ENCODE results near the gene OGDH. TPM values are rescaled to one million over a fixed set of nuclear protein-coding genes. Genes with fewer than 3 reads are reported as not detected.

The OGDH gene
- total and polyA plus RNA-seq, 2 of the 4 experiments (the other 2 are of a cell fraction) = 47.4 to 56.5 TPM

DNA sequence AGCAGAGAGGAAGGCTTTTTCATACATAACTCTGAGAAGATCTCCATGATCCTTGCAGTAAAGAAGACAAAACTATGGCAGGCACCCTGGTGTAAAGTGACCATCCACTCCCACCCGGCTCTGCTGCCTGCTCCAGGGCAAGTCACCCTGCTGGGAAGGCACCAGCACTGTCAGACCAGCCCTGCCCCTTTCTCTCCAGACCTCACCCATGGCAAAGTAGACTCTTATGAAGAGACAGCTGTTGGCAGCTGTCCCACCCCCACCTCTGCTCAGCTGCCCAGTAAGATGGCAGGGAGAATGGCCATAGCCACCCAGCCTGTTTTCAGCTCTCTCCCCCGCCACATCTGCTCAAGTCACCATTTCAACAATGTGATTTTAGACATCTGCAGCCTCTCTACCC lies 133.6 kb downstream of the OGDH start:
- no peaks in the 10 kb centered on the region for H3K36me3 ChIP-seq (ENCODE audit: control insufficient read depth, insufficient read depth, low read length)
- no peak overlapping the region for H2BK20ac ChIP-seq (ENCODE audit: low read depth, low read length)
- H4K91ac ChIP-seq (ENCODE audit: insufficient read depth, low read depth, low read length) = no peak overlapping the region
- in situ Hi-C loops (cut with MboI; ENCODE audit: low sequenced_read_pairs) (no loop called here), dilution Hi-C loops (cut with HindIII; ENCODE audit: low sequenced_read_pairs, unreplicated experiment) (no loop called here), intact Hi-C loops (cut with micrococcal nuclease) (no loop called here)
- TF ChIP-seq SMC3 (IDR thresholded peaks at IDR 0.05; ENCODE audit: low read depth, low read length) (no peak), MAFK (IDR thresholded peaks at IDR 0.05; ENCODE audit: low read depth, low read length) (no peak)
- no peak for ATAC-seq (ENCODE audit: low read depth)
- H2BK120ac ChIP-seq (ENCODE audit: low read depth, low read length) = no peak overlapping the region; the same call in 1 of the 2 replicates
- peak overlapping the region; percentile 64 for H2AFZ ChIP-seq (replicated peaks; ENCODE audit: low read length, poor library complexity)
- no peaks in the 10 kb centered on the region for H3K9me3 ChIP-seq (ENCODE audit: control insufficient read depth, insufficient read depth, low read length)
- no peak overlapping the region for H3K18ac ChIP-seq (ENCODE audit: low read depth, low read length)
- H4K20me1 ChIP-seq (ENCODE audit: insufficient read depth, low read length) = no peaks in the 10 kb centered on the region
- POLR2A ChIA-PET (ENCODE audit: unreplicated experiment) = no interaction called here
- H3K9ac ChIP-seq (ENCODE audit: low read depth, low read length) = no peak overlapping the region
- 80% methylated on average over 1 of the region's 2 CpGs; no CpG with 5 or more reads in 1 of the 2 experiments for WGBS, 2 experiments (ENCODE audit: extremely low coverage in 2 of 2, insufficient read length in 1 of 2)
- H3K4me1 ChIP-seq (ENCODE audit: control insufficient read depth, insufficient read depth, low read length) = peaks cover 4% of the 10 kb centered on the region
- no peak overlapping the region for H3K4me3 ChIP-seq (ENCODE audit: insufficient read depth, low read depth, low read length)
- peak overlapping the region; percentile 32; the same call in 1 of the 2 replicates for H3K4ac ChIP-seq (ENCODE audit: low read depth, low read length)
- no peak overlapping the region for H3K23ac ChIP-seq (ENCODE audit: low read depth, low read length)
- H4K5ac ChIP-seq (ENCODE audit: low read depth, low read length) = no peak overlapping the region
- no peak overlapping the region for H3K56ac ChIP-seq (ENCODE audit: extremely low read depth, insufficient read depth, low read length)
- H2BK5ac ChIP-seq (ENCODE audit: low read depth, low read length, poor library complexity, severe bottlenecking) = no peak overlapping the region
- CTCF ChIA-PET = no interaction called here
- H3K14ac ChIP-seq (replicated peaks; ENCODE audit: low read depth, low read length) = no peak overlapping the region
- BruUV-seq (replicated peaks) = no TSS peak
- H3K27me3 ChIP-seq (ENCODE audit: control insufficient read depth, insufficient read depth, low read length) = no peaks in the 10 kb centered on the region
- no peak overlapping the region for H2AK9ac ChIP-seq (replicated peaks; ENCODE audit: low read depth, low read length, poor library complexity)
- H3K27ac ChIP-seq (ENCODE audit: insufficient read depth, low read length) = no peak overlapping the region
- 0 out of 4 replicates have a peak, but pooled peaks cover 0 to 5% of the 10 kb centered on the region in 2 experiments for H3K79me1 ChIP-seq (ENCODE audit: low read depth in 1 of 2, low read length in 2 of 2)
- no peak for DNase-seq
- H4K8ac ChIP-seq (ENCODE audit: low read depth in 2 of 2, low read length in 2 of 2) = no peak overlapping the region
- no peak overlapping the region for H3K4me2 ChIP-seq (ENCODE audit: low read depth, low read length)
- peaks cover 7% of the 10 kb centered on the region; the same call in 1 of the 2 replicates for H3K9me1 ChIP-seq (ENCODE audit: insufficient read depth, low read length)
- peak overlapping the region; percentile 29 for H2AK5ac ChIP-seq (ENCODE audit: low read depth, low read length)
- 0 out of 3 replicates have a peak overlapping the region, but pooled peaks have one; percentile 10 for H2BK15ac ChIP-seq (ENCODE audit: low read depth, low read length)

All from IMR-90 (cell line).